HepG2 (cell line): ENCODE results near the gene MAST1. TPM values are rescaled to one million over a fixed set of nuclear protein-coding genes. Genes with fewer than 3 reads are reported as not detected.
A peak's percentile ranks its signal among the peaks of the same experiment; 100 is the strongest.

Experiments used
- CAMTA2 ChIP-seq: sonication (generic); formaldehyde crosslinking; IDR thresholded peaks from 2 replicates; pipeline ENCODE4 v1.4.0; 2020; ENCODE audit warnings: mild to moderate bottlenecking, missing genetic modification reagents, borderline replicate concordance
- ELF3 ChIP-seq: IDR thresholded peaks from 2 replicates; pipeline ENCODE4 v1.6.1; 2016; ENCODE audit warnings: missing genetic modification reagents, missing compliant biosample characterization
- FOXK2 ChIP-seq: fragments of 450-650 bp; IDR thresholded peaks from 2 replicates; pipeline ENCODE4 v1.6.1; 2016
- MIER3 ChIP-seq: IDR thresholded peaks from 2 replicates; pipeline ENCODE4 v1.6.1; 2016; ENCODE audit warnings: missing compliant biosample characterization, borderline replicate concordance
- NFKB2 ChIP-seq: sonication (generic); formaldehyde crosslinking; IDR thresholded peaks from 2 replicates; pipeline ENCODE4 v1.4.0; 2020; ENCODE audit warnings: missing genetic modification reagents, borderline replicate concordance
- NR2F1 ChIP-seq, 2 experiments: fragments of 450-650 bp in 1 of 2; formaldehyde crosslinking in 1 of 2; IDR thresholded peaks; 2 replicates each; pipeline versions ENCODE4 v1.5.0 to v1.6.1; 2016 to 2020; ENCODE audit warnings: mild to moderate bottlenecking in 1 of 2, missing compliant biosample characterization in 1 of 2, missing genetic modification reagents in 1 of 2, moderate library complexity in 1 of 2
- RFXAP ChIP-seq: sonication (generic); formaldehyde crosslinking; IDR thresholded peaks from 2 replicates; pipeline ENCODE4 v1.4.0; 2020; ENCODE audit warnings: missing genetic modification reagents, borderline replicate concordance
- ZNF589 ChIP-seq: sonication (generic); formaldehyde crosslinking; conservative IDR thresholded peaks from 2 replicates; pipeline ENCODE4 v1.8.0; 2022; ENCODE audit warnings: mild to moderate bottlenecking, moderate library complexity, missing genetic modification reagents
- ZNF776 ChIP-seq: sonication (generic); formaldehyde crosslinking; IDR thresholded peaks from 2 replicates; pipeline ENCODE4 v1.4.0; 2020; ENCODE audit warnings: mild to moderate bottlenecking, missing genetic modification reagents
- ZSCAN21 ChIP-seq: sonication (generic); formaldehyde crosslinking; IDR thresholded peaks from 2 replicates; pipeline ENCODE4 v1.8.0; 2022; ENCODE audit warnings: mild to moderate bottlenecking, missing genetic modification reagents, moderate library complexity, borderline replicate concordance
- polyA plus RNA-seq, 8 experiments: library from polyadenylated mRNA; depleted of rRNA in 3 of 8; stranded (reverse) in 7 of 8; unstranded in 1 of 8; fragments of >200 nt; fragmentation: Illumina TruSeq in 4 of 8; extraction: Trizol in 4 of 8; gene quantifications; 2 replicates each; pipeline versions ENCODE4 v1.2.1 to v1.2.3, GENCODE V29; 2011 to 2016; ENCODE audit warnings: low read depth in 4 of 8, missing spikeins in 1 of 8, mixed read lengths in 1 of 8; ENCODE audit not compliant: insufficient read depth in 1 of 8
- total RNA-seq, 5 experiments: library from RNA; depleted of rRNA; stranded (reverse); fragments of >200 nt; fragmentation: Illumina TruSeq; extraction: Trizol; gene quantifications; 2 replicates each; pipeline ENCODE4 v1.2.3, GENCODE V29; 2016; ENCODE audit warnings: low read depth in 1 of 5
- TF ChIP-seq, protein P1 (sequence below): sonication (generic); formaldehyde crosslinking; IDR thresholded peaks from 2 replicates; pipeline ENCODE4 v1.5.0; 2020; ENCODE audit warnings: missing genetic modification reagents
- TF ChIP-seq, protein P2 (sequence below), 2 experiments: sonication (generic) in 1 of 2; formaldehyde crosslinking in 1 of 2; IDR thresholded peaks; 2 replicates each; pipeline versions ENCODE4 v1.4.0 to v1.6.1; 2016 to 2020; ENCODE audit warnings: borderline replicate concordance in 1 of 2, low read depth in 1 of 2, mild to moderate bottlenecking in 1 of 2, missing genetic modification reagents in 1 of 2
- TF ChIP-seq, protein P3 (sequence below): sonication (generic); formaldehyde crosslinking; IDR thresholded peaks from 2 replicates; pipeline ENCODE4 v1.4.0; 2020; ENCODE audit warnings: mild to moderate bottlenecking, missing genetic modification reagents
- TF ChIP-seq, protein P4 (sequence below): sonication (generic); formaldehyde crosslinking; conservative IDR thresholded peaks from 2 replicates; pipeline ENCODE4 v1.4.0; 2020; ENCODE audit warnings: missing genetic modification reagents
- TF ChIP-seq, protein P5 (sequence below): sonication (generic); formaldehyde crosslinking; IDR thresholded peaks from 2 replicates; pipeline ENCODE4 v1.4.0; 2020; ENCODE audit warnings: mild to moderate bottlenecking, missing genetic modification reagents, borderline replicate concordance

Gene MAST1
- total and polyA plus RNA-seq, 2 of the 13 experiments (the other 11 are each of a cell fraction or from before 2014, with no cell fraction given) = 0.73 to 4.7 TPM

DNA sequence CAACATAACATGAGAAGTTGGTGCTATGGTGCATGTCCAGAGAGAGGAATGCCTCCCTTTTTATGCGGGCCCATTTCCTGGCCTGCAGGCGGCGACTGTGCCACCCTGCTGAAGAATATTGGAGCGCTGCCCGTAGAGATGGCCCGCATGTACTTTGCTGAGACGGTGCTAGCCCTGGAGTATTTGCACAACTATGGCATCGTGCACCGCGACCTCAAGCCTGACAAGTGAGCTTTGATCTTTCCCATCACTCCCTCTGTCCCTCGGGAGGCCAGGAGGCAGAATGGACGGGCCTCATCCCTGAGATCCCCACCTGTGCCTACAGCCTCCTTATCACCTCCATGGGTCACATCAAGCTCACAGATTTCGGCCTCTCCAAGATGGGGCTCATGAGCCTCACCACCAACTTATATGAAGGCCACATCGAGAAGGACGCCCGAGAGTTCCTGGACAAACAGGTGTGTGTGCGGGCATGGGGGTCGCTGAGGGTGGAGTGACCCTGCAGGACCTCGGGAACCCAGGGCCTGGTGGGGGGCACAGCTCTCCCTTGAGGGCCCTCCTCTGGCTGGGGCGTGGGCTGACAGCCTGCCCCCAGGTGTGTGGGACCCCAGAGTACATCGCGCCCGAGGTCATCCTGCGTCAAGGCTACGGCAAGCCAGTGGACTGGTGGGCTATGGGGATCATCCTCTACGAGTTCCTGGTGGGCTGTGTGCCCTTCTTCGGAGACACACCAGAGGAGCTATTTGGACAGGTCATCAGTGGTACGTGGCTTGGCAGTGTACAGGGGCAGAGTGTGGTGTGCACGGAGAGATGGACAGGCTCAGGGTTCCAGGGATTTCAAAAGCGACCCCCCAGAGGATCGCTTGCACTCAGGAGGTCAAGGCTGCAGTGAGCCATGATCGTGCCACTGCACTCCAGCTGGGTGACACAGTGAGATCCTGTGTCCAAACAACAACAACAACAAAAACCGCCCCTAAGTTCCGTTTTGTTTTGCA lies 26.7 kb downstream of the MAST1 start (continued):
- TF ChIP-seq ZNF776 (CRISPR knock-in tag) = no peak
- TF ChIP-seq NR2F1 (CRISPR knock-in tag; IDR thresholded peaks at IDR 0.05) = 0 out of 4 replicates have a peak, but pooled peaks of 1 of the 2 experiments have one; percentile 15
- 0 out of 2 replicates have a peak, but pooled peaks have one; percentile 64 for TF ChIP-seq ZNF589 (CRISPR knock-in tag)
- TF ChIP-seq, protein P1, sequence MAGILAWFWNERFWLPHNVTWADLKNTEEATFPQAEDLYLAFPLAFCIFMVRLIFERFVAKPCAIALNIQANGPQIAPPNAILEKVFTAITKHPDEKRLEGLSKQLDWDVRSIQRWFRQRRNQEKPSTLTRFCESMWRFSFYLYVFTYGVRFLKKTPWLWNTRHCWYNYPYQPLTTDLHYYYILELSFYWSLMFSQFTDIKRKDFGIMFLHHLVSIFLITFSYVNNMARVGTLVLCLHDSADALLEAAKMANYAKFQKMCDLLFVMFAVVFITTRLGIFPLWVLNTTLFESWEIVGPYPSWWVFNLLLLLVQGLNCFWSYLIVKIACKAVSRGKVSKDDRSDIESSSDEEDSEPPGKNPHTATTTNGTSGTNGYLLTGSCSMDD = no peak
- peak; percentile 38 for TF ChIP-seq ELF3 (CRISPR knock-in tag)
- peak; percentile 20; the same call in 1 of the 2 replicates for TF ChIP-seq MIER3
- TF ChIP-seq FOXK2 = no peak
- TF ChIP-seq, protein P2, sequence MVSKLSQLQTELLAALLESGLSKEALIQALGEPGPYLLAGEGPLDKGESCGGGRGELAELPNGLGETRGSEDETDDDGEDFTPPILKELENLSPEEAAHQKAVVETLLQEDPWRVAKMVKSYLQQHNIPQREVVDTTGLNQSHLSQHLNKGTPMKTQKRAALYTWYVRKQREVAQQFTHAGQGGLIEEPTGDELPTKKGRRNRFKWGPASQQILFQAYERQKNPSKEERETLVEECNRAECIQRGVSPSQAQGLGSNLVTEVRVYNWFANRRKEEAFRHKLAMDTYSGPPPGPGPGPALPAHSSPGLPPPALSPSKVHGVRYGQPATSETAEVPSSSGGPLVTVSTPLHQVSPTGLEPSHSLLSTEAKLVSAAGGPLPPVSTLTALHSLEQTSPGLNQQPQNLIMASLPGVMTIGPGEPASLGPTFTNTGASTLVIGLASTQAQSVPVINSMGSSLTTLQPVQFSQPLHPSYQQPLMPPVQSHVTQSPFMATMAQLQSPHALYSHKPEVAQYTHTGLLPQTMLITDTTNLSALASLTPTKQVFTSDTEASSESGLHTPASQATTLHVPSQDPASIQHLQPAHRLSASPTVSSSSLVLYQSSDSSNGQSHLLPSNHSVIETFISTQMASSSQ (IDR thresholded peaks at IDR 0.05; ENCODE audit: low read depth) = no peak
- TF ChIP-seq, protein P2 (CRISPR knock-in tag; IDR thresholded peaks at IDR 0.05; ENCODE audit: borderline replicate concordance) = no peak
- peak; percentile 43; the same call in 1 of the 2 replicates for TF ChIP-seq RFXAP (CRISPR knock-in tag)
- peak; percentile 23; the same call in 1 of the 2 replicates for TF ChIP-seq NFKB2
- TF ChIP-seq ZSCAN21 = peak; percentile 65; the same call in 1 of the 2 replicates
- TF ChIP-seq, protein P3, sequence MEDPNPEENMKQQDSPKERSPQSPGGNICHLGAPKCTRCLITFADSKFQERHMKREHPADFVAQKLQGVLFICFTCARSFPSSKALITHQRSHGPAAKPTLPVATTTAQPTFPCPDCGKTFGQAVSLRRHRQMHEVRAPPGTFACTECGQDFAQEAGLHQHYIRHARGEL (CRISPR knock-in tag) = no peak
- TF ChIP-seq, protein P4, sequence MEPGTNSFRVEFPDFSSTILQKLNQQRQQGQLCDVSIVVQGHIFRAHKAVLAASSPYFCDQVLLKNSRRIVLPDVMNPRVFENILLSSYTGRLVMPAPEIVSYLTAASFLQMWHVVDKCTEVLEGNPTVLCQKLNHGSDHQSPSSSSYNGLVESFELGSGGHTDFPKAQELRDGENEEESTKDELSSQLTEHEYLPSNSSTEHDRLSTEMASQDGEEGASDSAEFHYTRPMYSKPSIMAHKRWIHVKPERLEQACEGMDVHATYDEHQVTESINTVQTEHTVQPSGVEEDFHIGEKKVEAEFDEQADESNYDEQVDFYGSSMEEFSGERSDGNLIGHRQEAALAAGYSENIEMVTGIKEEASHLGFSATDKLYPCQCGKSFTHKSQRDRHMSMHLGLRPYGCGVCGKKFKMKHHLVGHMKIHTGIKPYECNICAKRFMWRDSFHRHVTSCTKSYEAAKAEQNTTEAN (CRISPR knock-in tag) = peak; percentile 82
- TF ChIP-seq, protein P5, sequence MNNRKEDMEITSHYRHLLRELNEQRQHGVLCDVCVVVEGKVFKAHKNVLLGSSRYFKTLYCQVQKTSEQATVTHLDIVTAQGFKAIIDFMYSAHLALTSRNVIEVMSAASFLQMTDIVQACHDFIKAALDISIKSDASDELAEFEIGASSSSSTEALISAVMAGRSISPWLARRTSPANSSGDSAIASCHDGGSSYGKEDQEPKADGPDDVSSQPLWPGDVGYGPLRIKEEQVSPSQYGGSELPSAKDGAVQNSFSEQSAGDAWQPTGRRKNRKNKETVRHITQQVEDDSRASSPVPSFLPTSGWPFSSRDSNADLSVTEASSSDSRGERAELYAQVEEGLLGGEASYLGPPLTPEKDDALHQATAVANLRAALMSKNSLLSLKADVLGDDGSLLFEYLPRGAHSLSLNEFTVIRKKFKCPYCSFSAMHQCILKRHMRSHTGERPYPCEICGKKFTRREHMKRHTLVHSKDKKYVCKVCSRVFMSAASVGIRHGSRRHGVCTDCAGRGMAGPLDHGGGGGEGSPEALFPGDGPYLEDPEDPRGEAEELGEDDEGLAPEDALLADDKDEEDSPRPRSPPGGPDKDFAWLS (CRISPR knock-in tag) = no peak
- no peak for TF ChIP-seq CAMTA2 (CRISPR knock-in tag)
